Neutrophil (primary cell): ENCODE results near the gene MLH3.

Experiments used
- H3K27ac ChIP-seq: fragments of 200-600 bp; sonication (generic); 2 replicates; pipeline ENCODE4 v1.5.1; 2016; ENCODE audit warnings: mild to moderate bottlenecking, moderate library complexity
- H3K27me3 ChIP-seq: fragments of 200-600 bp; sonication (generic); 2 replicates; pipeline ENCODE4 v1.6.0; 2016; ENCODE audit warnings: mild to moderate bottlenecking
- H3K36me3 ChIP-seq: fragments of 200-600 bp; sonication (generic); 2 replicates; pipeline ENCODE4 v1.5.1; 2017
- H3K4me1 ChIP-seq, 2 experiments: fragments of 200-600 bp in 1 of 2; sonication (generic) in 1 of 2; 1 replicate in 1 of 2; 2 replicates in 1 of 2; pipeline versions ENCODE4 v1.5.1 to v1.6.1; 2013 to 2016; ENCODE audit warnings: low read depth in 1 of 2, low read length in 1 of 2, mild to moderate bottlenecking in 1 of 2, moderate library complexity in 1 of 2; ENCODE audit not compliant: control insufficient read depth in 1 of 2, insufficient read depth in 1 of 2
- H3K4me3 ChIP-seq, 2 experiments: fragments of 200-600 bp in 1 of 2; sonication (generic) in 1 of 2; 1 replicate in 1 of 2; 2 replicates in 1 of 2; pipeline ENCODE4 v1.5.1; 2013 to 2016; ENCODE audit warnings: low read depth in 1 of 2, low read length in 1 of 2, mild to moderate bottlenecking in 1 of 2, moderate library complexity in 1 of 2
- H3K9me3 ChIP-seq: fragments of 200-600 bp; sonication (generic); 2 replicates; pipeline ENCODE4 v1.5.1; 2016
- TF ChIP-seq, protein P1 (sequence below): fragments of 200-600 bp; sonication (generic); IDR thresholded peaks from 2 replicates; pipeline ENCODE4 v1.5.1; 2016; ENCODE audit warnings: antibody characterized with exemption

MLH3 gene

DNA sequence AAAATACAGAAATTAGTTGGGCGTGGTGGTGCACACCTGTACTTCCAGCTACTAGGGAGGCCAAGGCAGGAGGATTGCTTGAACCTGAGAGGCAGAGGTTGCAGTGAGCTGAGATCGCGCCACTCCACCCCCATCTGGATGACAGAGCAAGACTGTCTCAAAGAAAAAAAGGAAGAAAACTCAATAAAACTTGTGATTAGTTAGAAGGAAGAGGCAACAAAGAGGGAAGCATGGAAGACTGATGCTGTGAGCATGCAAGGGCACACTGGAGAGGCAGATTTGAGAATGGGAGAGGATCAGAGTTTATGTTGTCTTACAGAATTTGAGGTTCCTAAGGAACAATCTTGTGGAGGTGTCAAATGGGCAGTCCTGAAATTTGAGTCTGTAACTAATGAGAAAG lies 15.4 kb upstream of the MLH3 start:
- no peaks in the 10 kb centered on the region for H3K9me3 ChIP-seq
- TF ChIP-seq, protein P1, sequence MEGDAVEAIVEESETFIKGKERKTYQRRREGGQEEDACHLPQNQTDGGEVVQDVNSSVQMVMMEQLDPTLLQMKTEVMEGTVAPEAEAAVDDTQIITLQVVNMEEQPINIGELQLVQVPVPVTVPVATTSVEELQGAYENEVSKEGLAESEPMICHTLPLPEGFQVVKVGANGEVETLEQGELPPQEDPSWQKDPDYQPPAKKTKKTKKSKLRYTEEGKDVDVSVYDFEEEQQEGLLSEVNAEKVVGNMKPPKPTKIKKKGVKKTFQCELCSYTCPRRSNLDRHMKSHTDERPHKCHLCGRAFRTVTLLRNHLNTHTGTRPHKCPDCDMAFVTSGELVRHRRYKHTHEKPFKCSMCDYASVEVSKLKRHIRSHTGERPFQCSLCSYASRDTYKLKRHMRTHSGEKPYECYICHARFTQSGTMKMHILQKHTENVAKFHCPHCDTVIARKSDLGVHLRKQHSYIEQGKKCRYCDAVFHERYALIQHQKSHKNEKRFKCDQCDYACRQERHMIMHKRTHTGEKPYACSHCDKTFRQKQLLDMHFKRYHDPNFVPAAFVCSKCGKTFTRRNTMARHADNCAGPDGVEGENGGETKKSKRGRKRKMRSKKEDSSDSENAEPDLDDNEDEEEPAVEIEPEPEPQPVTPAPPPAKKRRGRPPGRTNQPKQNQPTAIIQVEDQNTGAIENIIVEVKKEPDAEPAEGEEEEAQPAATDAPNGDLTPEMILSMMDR: no peak
- H3K27me3 ChIP-seq: peaks cover 20% of the 10 kb centered on the region
- H3K36me3 ChIP-seq: no peaks in the 10 kb centered on the region
- peaks cover 25 to 27% of the 10 kb centered on the region in 2 experiments for H3K4me1 ChIP-seq
- no peak overlapping the region for H3K27ac ChIP-seq
- H3K4me3 ChIP-seq: no peak overlapping the region

DNA sequence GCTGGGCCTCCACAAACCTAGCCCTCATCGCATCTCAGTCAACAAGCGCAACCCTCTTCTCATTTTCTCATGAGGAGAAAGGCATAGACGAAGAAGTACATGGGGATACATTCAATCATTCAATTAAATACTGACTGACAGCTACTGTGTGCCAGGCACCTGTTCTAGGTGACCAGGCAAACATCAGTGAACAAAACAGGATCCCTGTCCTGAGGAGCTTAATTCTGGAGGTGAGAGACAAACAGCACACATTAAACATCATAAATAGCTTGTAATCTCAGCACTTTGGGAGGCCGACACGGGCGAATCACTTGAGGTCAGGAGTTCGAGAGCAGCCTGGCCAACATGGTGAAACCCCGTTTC lies 12.9 kb upstream of the MLH3 start:
- Histone ChIP-seq H3K27ac (no peak overlapping the region), H3K4me3 (peak overlapping the region; percentile 82 to 91), H3K4me1 (peaks cover 18 to 20% of the 10 kb centered on the region in 2 experiments), H3K27me3 (peaks cover 6% of the 10 kb centered on the region), H3K36me3 (no peaks in the 10 kb centered on the region), H3K9me3 (no peaks in the 10 kb centered on the region)
- TF ChIP-seq, protein P1: no peak

DNA sequence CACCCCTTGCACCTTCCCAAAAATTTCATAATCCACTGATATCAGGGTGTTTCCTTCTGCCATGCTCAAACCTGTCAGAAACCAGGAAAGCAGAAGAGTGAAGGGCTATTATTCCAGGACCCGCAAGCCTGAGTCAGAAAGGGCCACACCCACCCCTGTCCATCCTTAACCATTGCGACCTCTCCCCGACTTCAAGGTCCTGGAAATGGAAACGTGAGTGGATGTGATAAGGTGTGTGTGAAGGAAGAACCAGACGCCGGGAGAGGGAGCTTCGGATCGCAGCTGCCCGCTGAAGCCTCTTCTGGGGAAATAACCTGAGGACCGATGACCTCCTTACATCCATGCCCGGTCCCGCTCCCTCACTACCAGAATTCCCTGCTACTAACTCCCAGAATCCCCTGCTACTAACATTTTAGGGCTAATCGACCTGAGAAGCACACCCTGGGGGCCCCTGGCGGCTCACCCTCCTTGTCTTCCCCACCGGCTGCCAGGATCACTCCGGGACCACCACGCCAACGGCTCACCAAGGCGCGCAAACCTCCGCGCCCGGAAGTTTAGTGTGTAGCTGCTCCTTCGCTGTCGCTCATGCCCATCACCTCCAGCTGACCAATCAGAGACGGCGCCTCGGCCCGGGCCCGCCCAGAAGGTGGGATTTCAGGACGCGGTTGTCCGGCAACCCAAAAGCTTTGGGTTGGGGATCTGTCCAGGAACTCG lies 12.4 kb upstream of the MLH3 start, which contains the start of gene ACYP1:
Gene ACYP1 (minus strand): TSS at position 534 of the 714 bp plus-strand sequence. CDS start 471 bp downstream, at position 63.
- Histone ChIP-seq H3K27ac (no peak within 1 kb of the TSS), H3K36me3 (no peaks in the 10 kb centered on the region), H3K27me3 (peaks cover 4% of the 10 kb centered on the region), H3K4me1 (peaks cover 13 to 15% of the 10 kb centered on the region in 2 experiments), H3K9me3 (no peaks in the 10 kb centered on the region), H3K4me3 (peak within 1 kb of the TSS; percentile 82 to 91)
- TF ChIP-seq, protein P1: peak; percentile 21

DNA sequence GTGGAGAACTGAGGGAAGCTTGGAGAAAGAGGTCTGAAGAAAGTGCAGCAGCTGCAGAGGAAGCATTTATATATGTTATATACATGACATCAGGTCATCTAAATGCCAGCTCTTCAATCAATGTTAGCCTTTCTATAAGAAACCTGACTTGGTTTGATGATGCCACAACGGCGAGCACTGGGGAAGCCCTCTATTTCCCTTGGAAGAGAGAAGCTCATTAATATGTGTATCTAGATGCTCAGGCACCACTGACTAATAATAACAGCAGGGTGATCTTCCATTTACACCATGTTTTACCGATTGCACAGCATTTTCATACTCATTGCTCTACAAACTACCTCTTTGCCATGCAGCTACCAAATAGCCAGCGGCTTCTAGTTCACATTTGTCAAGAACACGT lies 11.7 kb upstream of the MLH3 start:
- TF ChIP-seq, protein P1: no peak
- H3K36me3 ChIP-seq: no peaks in the 10 kb centered on the region
- H3K27me3 ChIP-seq: no peaks in the 10 kb centered on the region
- no peaks in the 10 kb centered on the region for H3K9me3 ChIP-seq
- H3K4me1 ChIP-seq: peaks cover 12 to 13% of the 10 kb centered on the region in 2 experiments
- H3K4me3 ChIP-seq: peak overlapping the region; percentile 82 to 91
- H3K27ac ChIP-seq: no peak overlapping the region

DNA sequence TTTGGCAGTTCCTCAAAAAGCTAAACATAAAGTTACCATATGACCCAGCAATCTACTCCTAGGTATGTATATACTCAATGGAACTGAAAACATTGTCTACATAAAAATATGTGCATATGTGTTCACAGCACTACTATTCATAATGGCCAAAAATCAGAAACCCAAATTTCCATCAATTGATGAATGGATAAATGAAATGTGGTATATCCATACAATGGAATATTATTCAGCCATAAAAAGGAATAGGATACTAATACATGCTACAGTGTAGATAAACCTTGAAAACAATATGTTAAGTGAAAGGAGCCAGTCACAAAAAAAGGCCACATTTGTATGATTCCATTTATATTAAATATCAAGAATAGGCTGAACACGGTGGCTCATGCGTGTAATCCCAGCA lies 9.2 kb upstream of the MLH3 start:
- TF ChIP-seq, protein P1: no peak
- H3K4me3 ChIP-seq: no peak overlapping the region
- no peak overlapping the region for H3K27ac ChIP-seq
- H3K4me1 ChIP-seq: peaks cover 12 to 13% of the 10 kb centered on the region in 2 experiments
- no peaks in the 10 kb centered on the region for H3K27me3 ChIP-seq
- H3K36me3 ChIP-seq: no peaks in the 10 kb centered on the region
- H3K9me3 ChIP-seq: no peaks in the 10 kb centered on the region
